A673 (cell line): ENCODE results near the gene MIEF2. TPM values are rescaled to one million over a fixed set of nuclear protein-coding genes. Genes with fewer than 3 reads are reported as not detected.

Experiments
- BruUV-seq: library from RNA; stranded (reverse); fragments of 400-500 nt; replicated peaks from 2 replicates; lab custom pipeline; 2021; lab: Mats Ljungman, UMichigan
- CTCF ChIA-PET: fragments of 300-600 bp; sonication (Branson Sonifier 250); formaldehyde crosslinking; loops from one replicate; lab custom pipeline; 2022; ENCODE audit warnings: antibody characterized with exemption; lab: Charles Lee
- POLR2A ChIA-PET: fragments of 300-600 bp; sonication (Branson Sonifier 250); formaldehyde crosslinking; loops from one replicate; lab custom pipeline; 2022; ENCODE audit warnings: antibody characterized with exemption; ENCODE audit not compliant: low non-redundant PET; lab: Charles Lee
- DNase-seq: peaks from one replicate; pipeline ENCODE4 v3.0.0-alpha.2; 2015; ENCODE audit warnings: low spot score
- H3K27ac ChIP-seq: fragments of 200-600 bp; sonication (generic); 2 replicates; pipeline ENCODE4 v1.5.1; 2016; ENCODE audit warnings: mixed run types, low read depth, mild to moderate bottlenecking, mixed read lengths, antibody characterized with exemption, low read length; ENCODE audit not compliant: poor library complexity, severe bottlenecking
- H3K27me3 ChIP-seq: fragments of 200-600 bp; sonication (generic); replicated peaks from 2 replicates; pipeline ENCODE4 v1.6.1; 2017; ENCODE audit warnings: mixed run types, low read depth, mild to moderate bottlenecking, mixed read lengths, antibody characterized with exemption, low read length; ENCODE audit not compliant: insufficient read depth, poor library complexity
- H3K36me3 ChIP-seq: fragments of 200-600 bp; sonication (generic); 2 replicates; pipeline ENCODE4 v1.6.1; 2016; ENCODE audit warnings: mixed run types, mild to moderate bottlenecking, mixed read lengths, antibody characterized with exemption, low read length; ENCODE audit not compliant: insufficient read depth, poor library complexity, severe bottlenecking
- H3K4me1 ChIP-seq: fragments of 200-600 bp; sonication (generic); 2 replicates; pipeline ENCODE4 v1.6.1; 2017; ENCODE audit warnings: mixed run types, mild to moderate bottlenecking, mixed read lengths, antibody characterized with exemption, low read length; ENCODE audit not compliant: insufficient read depth, poor library complexity, severe bottlenecking
- H3K4me3 ChIP-seq: fragments of 200-600 bp; sonication (generic); 2 replicates; pipeline ENCODE4 v1.5.1; 2016; ENCODE audit warnings: low read depth, mixed run types, mild to moderate bottlenecking, mixed read lengths, low read length; ENCODE audit not compliant: poor library complexity, severe bottlenecking
- H3K9me3 ChIP-seq: fragments of 200-600 bp; sonication (generic); 2 replicates; pipeline ENCODE4 v1.6.1; 2016; ENCODE audit warnings: mixed run types, low read depth, mild to moderate bottlenecking, mixed read lengths, antibody characterized with exemption, low read length; ENCODE audit not compliant: poor library complexity, severe bottlenecking
- CTCF ChIP-seq: fragments of 300-800, 200-600 bp; sonication (generic); conservative IDR thresholded peaks from 2 replicates; pipeline ENCODE4 v1.5.1; 2017; ENCODE audit warnings: low read depth, mild to moderate bottlenecking, antibody characterized with exemption, low read length, moderate library complexity, mixed read lengths
- EZH2 ChIP-seq: fragments of 200-600 bp; sonication (generic); IDR thresholded peaks from 2 replicates; pipeline ENCODE4 v1.6.1; 2017; ENCODE audit warnings: borderline replicate concordance, low read depth, mild to moderate bottlenecking, mixed read lengths, antibody characterized with exemption, low read length; ENCODE audit not compliant: poor library complexity, severe bottlenecking
- intact Hi-C: fragments of 100-400 bp; cut with micrococcal nuclease; formaldehyde crosslinking; loops from one replicate; pipeline ENCODE4 v1.10.0; 2022; ENCODE audit not compliant: unreplicated experiment
- total RNA-seq: library from RNA; stranded (reverse); gene quantifications from 2 replicates; pipeline ENCODE4 v1.2.3, GENCODE V29; 2021

Gene MIEF2
- total RNA-seq, 1 experiment from 2014 or later: 8.1 TPM

- no peak for DNase-seq
- CTCF ChIA-PET: no interaction called here
- no peak overlapping the region for H3K4me3 ChIP-seq
- intact Hi-C loops: no loop called here
- no peaks in the 10 kb centered on the region for H3K27me3 ChIP-seq
- no peak overlapping the region for H3K27ac ChIP-seq
- BruUV-seq: no TSS peak
- peaks cover 18% of the 10 kb centered on the region for H3K36me3 ChIP-seq
- TF ChIP-seq EZH2 (no peak), CTCF (no peak)
- H3K4me1 ChIP-seq: no peaks in the 10 kb centered on the region
- POLR2A ChIA-PET: no interaction called here
- no peaks in the 10 kb centered on the region for H3K9me3 ChIP-seq
These were observed 6.9 kb downstream of the MIEF2 start for GRCh38 chr17:18267366-18267765.

- no TSS peak for BruUV-seq
- TF ChIP-seq CTCF (no peak), EZH2 (no peak)
- DNase-seq: no peak
- H3K4me3 ChIP-seq: no peak overlapping the region
- POLR2A ChIA-PET: no interaction called here
- H3K27ac ChIP-seq: peak overlapping the region; percentile 39
- H3K4me1 ChIP-seq: no peaks in the 10 kb centered on the region
- peaks cover 17% of the 10 kb centered on the region for H3K36me3 ChIP-seq
- H3K27me3 ChIP-seq: no peaks in the 10 kb centered on the region
- CTCF ChIA-PET: no interaction called here
- no peaks in the 10 kb centered on the region for H3K9me3 ChIP-seq
- intact Hi-C loops: no loop called here
These were observed 7.7 kb downstream of the MIEF2 start for GRCh38 chr17:18267927-18268711.

GRCh38 chr17:18270046-18270931 lies 9.8 kb downstream of the MIEF2 start:
- Histone ChIP-seq H3K4me3 (no peak overlapping the region), H3K27ac (no peak overlapping the region), H3K36me3 (peaks cover 11% of the 10 kb centered on the region), H3K9me3 (no peaks in the 10 kb centered on the region), H3K27me3 (no peaks in the 10 kb centered on the region), H3K4me1 (no peaks in the 10 kb centered on the region)
- TF ChIP-seq EZH2: no peak
- no peak for TF ChIP-seq CTCF
- intact Hi-C loops: no loop called here
- ChIA-PET POLR2A (no interaction called here), CTCF (interaction anchor here (0.5 kb wide), 1 partner anchor 77 kb away, joined by 3 read pairs; no protein-coding TSS in a partner anchor)
- no TSS peak for BruUV-seq
- no peak for DNase-seq
